IPS DF 6.9 (cell line): ENCODE measurements around the gene SLC29A1.

ENCODE experiments used
- DNase-seq: peaks from one replicate; pipeline ENCODE4 v3.0.0-alpha.2; 2013; ENCODE audit warnings: low read depth, low spot score
- H3K27ac ChIP-seq: one replicate; pipeline ENCODE4 v1.5.1; 2013; ENCODE audit warnings: low read length, control low read depth
- H3K27me3 ChIP-seq: 2 replicates; pipeline ENCODE4 v1.6.1; 2013; ENCODE audit warnings: mild to moderate bottlenecking, low read length; ENCODE audit not compliant: control insufficient read depth, insufficient read depth
- H3K36me3 ChIP-seq: 2 replicates; pipeline ENCODE4 v1.6.1; 2013; ENCODE audit warnings: low read length; ENCODE audit not compliant: control insufficient read depth, insufficient read depth
- H3K4me1 ChIP-seq: 2 replicates; pipeline ENCODE4 v1.6.1; 2013; ENCODE audit warnings: low read length; ENCODE audit not compliant: control insufficient read depth, insufficient read depth
- H3K4me3 ChIP-seq: 2 replicates; pipeline ENCODE4 v1.5.1; 2013; ENCODE audit warnings: mild to moderate bottlenecking, low read length
- H3K9me3 ChIP-seq: 2 replicates; pipeline ENCODE4 v1.6.1; 2013; ENCODE audit warnings: low read length, inconsistent platforms; ENCODE audit not compliant: control insufficient read depth, insufficient read depth
- WGBS: extraction: QIAGEN DNeasy Blood & Tissue Kit; methylation state at CpG from one replicate; pipeline ENCODE4 v1.1.7; 2013; ENCODE audit warnings: mixed read lengths, missing lambda C conversion rate; ENCODE audit not compliant: insufficient read length, insufficient coverage; 5-methylcytosine and 5-hydroxymethylcytosine counted together

SLC29A1 gene

DNA sequence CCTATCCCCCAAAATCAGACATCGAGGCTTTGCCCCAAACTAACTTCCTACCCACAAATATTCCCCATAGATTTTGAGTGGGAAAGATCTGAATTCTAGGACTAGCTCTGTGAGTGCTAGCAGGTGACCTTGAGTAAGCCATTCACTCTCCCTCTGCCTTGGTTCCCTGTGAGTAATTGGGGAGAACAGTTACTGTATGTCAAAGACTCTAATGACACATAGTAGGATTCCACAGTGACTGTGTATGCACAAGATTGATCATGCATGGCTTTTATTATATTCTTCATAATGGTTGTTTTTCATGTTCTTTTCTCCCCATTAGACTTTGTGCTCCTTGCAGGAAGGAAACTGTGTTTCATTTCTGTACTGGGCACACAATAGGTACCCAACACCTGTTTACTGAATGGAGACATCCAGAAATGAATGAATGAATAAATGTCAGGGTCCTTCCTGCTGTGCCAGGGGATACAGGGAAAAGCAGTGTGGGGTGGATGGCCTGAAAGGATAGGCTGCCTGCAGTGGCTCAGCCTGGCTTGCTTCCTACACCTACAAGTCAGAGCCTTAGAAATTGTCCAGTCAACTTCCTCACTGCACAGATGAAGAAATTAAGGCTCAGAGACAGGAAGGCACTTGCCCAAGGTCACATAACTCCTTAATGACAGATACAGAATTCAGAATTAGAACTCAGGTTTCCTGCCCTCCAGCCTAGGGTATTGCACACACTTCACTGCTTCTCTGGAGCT, 46.0 kb downstream of the SLC29A1 start:
- no peaks in the 10 kb centered on the region for H3K9me3 ChIP-seq
- peaks cover 7% of the 10 kb centered on the region; the same call in 1 of the 2 replicates for H3K4me1 ChIP-seq
- H3K4me3 ChIP-seq = no peak overlapping the region
- H3K27me3 ChIP-seq = no peaks in the 10 kb centered on the region; the same call in 1 of the 2 replicates
- no peak for DNase-seq
- WGBS = no CpG with 5 or more reads among the region's 1 CpG
- H3K36me3 ChIP-seq = no peaks in the 10 kb centered on the region
- H3K27ac ChIP-seq = no peak overlapping the region

GRCh38 chr6:44269921-44270525, 46.6 kb downstream of the SLC29A1 start, which contains the start of gene TMEM151B:
Gene TMEM151B (plus strand): TSS chr6:44270450. CDS start chr6:44270743, 293 bp downstream.
- Histone ChIP-seq H3K4me1 (peaks cover 7% of the 10 kb centered on the region; the same call in 1 of the 2 replicates), H3K27ac (no peak within 1 kb of the TSS), H3K9me3 (no peaks in the 10 kb centered on the region), H3K27me3 (no peaks in the 10 kb centered on the region; the same call in 1 of the 2 replicates), H3K36me3 (no peaks in the 10 kb centered on the region; the same call in 1 of the 2 replicates), H3K4me3 (peak within 1 kb of the TSS; percentile 48; the same call in 1 of the 2 replicates)
- no peak for DNase-seq
- no CpG with 5 or more reads among the region's 29 CpGs for WGBS

DNA sequence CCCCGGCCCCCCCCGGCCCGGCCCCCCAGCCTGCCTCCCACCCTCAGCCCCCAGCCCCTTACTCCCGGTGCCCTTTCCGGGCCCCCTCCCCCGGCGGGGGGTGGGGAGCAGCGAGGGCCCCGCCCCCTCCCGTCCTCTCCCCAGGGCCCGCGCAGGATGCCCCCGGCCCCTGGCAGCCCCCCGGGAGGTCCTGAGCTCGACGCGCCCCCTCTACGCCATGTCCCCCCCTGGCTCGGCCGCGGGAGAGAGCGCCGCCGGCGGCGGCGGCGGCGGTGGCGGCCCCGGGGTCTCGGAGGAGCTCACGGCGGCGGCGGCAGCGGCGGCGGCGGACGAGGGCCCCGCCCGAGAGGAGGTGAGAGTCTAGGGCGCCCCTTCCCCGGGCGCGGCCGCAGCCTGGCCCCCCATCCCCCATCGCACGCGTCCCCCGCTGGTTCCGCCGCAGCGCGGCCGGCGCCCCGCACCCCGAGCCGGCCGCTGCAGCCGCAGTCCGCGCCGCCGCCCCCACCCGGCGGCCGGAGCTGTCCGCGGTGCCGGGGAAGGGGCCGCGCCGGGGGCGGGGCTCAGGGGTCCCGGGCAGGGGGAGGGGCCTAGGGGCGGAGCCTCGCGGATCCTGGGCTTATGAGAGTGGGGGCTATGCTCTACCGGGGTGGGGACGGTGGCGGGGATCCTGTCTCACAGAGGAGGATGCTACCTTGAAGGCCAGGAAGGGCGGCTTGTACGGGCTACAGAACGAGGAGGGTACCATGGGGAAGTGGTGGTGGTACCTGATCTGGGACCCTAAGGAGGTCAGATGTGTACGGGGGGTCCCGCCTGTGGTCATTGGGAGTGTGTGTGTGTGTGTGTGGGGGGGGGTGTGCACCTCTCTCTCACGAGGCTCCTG, 47.4 kb downstream of the SLC29A1 start:
- peaks cover 3% of the 10 kb centered on the region; the same call in 1 of the 2 replicates for H3K36me3 ChIP-seq
- no peaks in the 10 kb centered on the region for H3K9me3 ChIP-seq
- no peak overlapping the region for H3K27ac ChIP-seq
- WGBS = no CpG with 5 or more reads among the region's 90 CpGs
- H3K27me3 ChIP-seq = no peaks in the 10 kb centered on the region; the same call in 1 of the 2 replicates
- H3K4me1 ChIP-seq = peaks cover 12% of the 10 kb centered on the region
- peak overlapping the region; percentile 48; the same call in 1 of the 2 replicates for H3K4me3 ChIP-seq
- DNase-seq = no peak

DNA sequence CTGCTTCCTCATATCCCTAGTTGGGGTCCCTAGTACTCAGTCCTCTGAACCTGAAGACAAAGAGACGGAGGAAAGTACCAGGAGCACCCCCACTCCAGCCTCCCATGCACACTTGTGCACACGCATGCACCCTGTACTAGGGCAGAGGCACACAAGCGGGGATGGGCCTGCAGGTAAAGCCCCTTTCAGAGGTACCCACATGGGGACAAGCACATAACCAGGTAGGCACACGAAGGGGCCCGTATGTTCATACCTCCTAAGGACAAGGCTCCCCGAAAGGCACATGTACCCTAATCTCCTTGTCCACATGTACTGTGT, 48.0 kb downstream of the SLC29A1 start:
- Histone ChIP-seq H3K27ac (no peak overlapping the region), H3K4me1 (peaks cover 15% of the 10 kb centered on the region), H3K27me3 (no peaks in the 10 kb centered on the region; the same call in 1 of the 2 replicates), H3K36me3 (peaks cover 3% of the 10 kb centered on the region; the same call in 1 of the 2 replicates), H3K9me3 (no peaks in the 10 kb centered on the region), H3K4me3 (no peak overlapping the region; the same call in 1 of the 2 replicates)
- no peak for DNase-seq
- no CpG with 5 or more reads among the region's 6 CpGs for WGBS

DNA sequence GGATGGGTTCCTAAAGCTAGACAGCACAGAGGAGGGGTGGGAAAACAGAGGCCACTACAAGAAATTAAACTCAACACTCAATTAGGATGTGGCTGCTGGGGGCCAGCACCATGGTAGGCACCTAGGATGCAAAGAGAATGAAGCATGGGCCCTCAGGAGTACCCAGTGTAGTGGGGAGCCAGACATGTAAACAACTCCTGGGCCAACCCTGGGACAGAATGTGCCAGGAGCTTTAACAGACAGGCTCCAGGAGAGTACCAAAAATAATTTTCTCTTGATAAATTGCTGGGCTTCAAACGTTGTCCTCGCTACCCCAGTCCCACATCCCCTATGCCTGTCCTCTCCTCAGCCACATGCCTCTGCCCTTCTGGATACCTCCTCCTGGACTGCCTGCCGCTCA, 48.5 kb downstream of the SLC29A1 start:
- no peak overlapping the region for H3K4me3 ChIP-seq
- H3K27ac ChIP-seq = no peak overlapping the region
- WGBS = no CpG with 5 or more reads among the region's 3 CpGs
- no peaks in the 10 kb centered on the region for H3K9me3 ChIP-seq
- no peak for DNase-seq
- H3K27me3 ChIP-seq = no peaks in the 10 kb centered on the region; the same call in 1 of the 2 replicates
- H3K4me1 ChIP-seq = peaks cover 16% of the 10 kb centered on the region
- peaks cover 3% of the 10 kb centered on the region; the same call in 1 of the 2 replicates for H3K36me3 ChIP-seq

DNA sequence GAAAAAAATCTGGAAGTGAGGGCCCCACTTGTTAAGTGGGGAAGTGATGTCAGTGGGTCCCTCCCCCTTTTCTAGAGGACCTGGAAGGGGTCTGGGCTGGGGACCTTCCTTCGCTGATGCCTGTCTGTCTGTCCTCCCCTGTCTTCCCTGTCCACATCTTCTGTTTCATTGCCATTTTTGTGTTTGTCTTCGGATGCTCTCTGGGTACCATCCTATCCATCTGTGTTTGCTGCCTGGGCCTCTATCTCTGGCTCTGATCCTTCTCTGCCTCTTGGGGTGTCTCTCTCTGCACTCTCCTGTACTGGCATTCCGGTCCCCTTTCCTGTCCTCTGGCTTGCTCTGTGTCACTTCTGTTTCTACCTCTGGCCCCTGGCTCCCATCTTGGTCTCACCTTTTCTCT, 49.1 kb downstream of the SLC29A1 start:
- no peaks in the 10 kb centered on the region for H3K9me3 ChIP-seq
- no peak overlapping the region for H3K4me3 ChIP-seq
- peaks cover 3% of the 10 kb centered on the region; the same call in 1 of the 2 replicates for H3K36me3 ChIP-seq
- no peak overlapping the region for H3K27ac ChIP-seq
- no peak for DNase-seq
- peaks cover 16% of the 10 kb centered on the region for H3K4me1 ChIP-seq
- no CpG with 5 or more reads among the region's 3 CpGs for WGBS
- H3K27me3 ChIP-seq = peaks cover 1% of the 10 kb centered on the region; the same call in 1 of the 2 replicates

DNA sequence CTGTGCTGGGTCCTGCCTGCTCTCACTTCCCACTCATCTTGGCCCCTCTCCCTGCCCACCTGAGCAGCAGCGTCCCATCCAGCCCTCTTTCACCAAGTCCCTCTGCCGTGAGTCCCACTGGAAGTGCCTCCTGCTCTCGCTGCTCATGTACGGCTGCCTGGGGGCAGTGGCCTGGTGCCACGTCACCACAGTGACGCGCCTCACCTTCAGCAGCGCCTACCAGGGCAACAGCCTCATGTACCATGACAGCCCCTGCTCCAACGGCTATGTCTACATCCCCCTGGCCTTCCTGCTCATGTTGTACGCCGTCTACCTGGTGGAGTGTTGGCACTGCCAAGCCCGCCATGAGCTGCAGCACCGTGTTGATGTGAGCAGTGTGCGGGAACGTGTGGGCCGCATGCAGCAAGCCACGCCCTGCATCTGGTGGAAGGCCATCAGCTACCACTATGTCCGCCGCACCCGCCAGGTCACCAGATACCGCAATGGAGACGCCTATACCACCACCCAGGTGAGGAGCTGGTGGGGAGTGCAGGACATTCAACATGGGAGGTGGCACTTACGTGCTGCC, 49.7 kb downstream of the SLC29A1 start:
- Histone ChIP-seq H3K27ac (no peak overlapping the region), H3K4me1 (peaks cover 16% of the 10 kb centered on the region), H3K27me3 (peaks cover 1% of the 10 kb centered on the region; the same call in 1 of the 2 replicates), H3K36me3 (peaks cover 3% of the 10 kb centered on the region; the same call in 1 of the 2 replicates), H3K9me3 (no peaks in the 10 kb centered on the region), H3K4me3 (no peak overlapping the region)
- WGBS = no CpG with 5 or more reads among the region's 23 CpGs
- no peak for DNase-seq

DNA sequence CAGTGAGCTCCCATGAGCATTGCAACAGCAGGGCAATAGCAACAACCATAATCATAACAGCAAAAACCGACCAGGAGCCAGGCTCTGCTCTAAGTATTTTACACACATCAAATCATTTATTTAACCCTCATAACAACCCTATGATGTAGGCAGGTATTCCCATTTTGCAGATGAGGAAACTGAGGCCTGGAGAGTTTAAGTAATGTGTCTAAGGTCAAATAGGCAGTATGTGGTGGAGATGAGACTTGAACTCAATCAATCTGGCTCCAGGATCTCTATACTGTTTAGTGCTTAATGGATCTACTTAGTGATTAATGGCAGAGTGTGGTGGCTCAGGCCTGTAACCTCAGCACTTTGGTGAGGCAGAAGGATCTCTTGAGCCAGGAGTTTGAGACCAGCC, 50.2 kb downstream of the SLC29A1 start:
- Histone ChIP-seq H3K36me3 (peaks cover 3% of the 10 kb centered on the region; the same call in 1 of the 2 replicates), H3K9me3 (no peaks in the 10 kb centered on the region), H3K4me3 (no peak overlapping the region), H3K27me3 (peaks cover 1% of the 10 kb centered on the region; the same call in 1 of the 2 replicates), H3K27ac (no peak overlapping the region), H3K4me1 (peaks cover 12% of the 10 kb centered on the region)
- WGBS = no CpG with 5 or more reads among the region's 1 CpG
- DNase-seq = no peak

DNA sequence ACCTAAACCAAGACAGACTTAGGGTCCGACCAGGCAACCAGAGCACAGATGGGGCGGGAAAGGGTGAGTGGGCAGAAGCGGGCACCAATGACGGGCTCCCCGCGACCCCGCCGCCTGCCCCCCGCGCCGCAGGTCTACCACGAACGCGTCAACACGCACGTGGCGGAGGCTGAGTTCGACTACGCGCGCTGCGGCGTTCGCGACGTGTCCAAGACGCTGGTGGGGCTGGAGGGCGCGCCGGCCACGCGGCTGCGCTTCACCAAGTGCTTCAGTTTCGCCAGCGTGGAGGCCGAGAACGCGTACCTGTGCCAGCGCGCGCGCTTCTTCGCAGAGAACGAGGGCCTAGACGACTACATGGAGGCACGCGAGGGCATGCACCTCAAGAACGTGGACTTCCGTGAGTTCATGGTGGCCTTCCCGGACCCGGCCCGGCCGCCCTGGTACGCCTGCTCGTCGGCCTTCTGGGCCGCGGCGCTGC, 51.9 kb downstream of the SLC29A1 start:
- no peak for DNase-seq
- no CpG with 5 or more reads among the region's 59 CpGs for WGBS
- Histone ChIP-seq H3K4me1 (peaks cover 11% of the 10 kb centered on the region), H3K27me3 (peaks cover 1% of the 10 kb centered on the region; the same call in 1 of the 2 replicates), H3K27ac (no peak overlapping the region), H3K4me3 (no peak overlapping the region), H3K9me3 (no peaks in the 10 kb centered on the region), H3K36me3 (peaks cover 3% of the 10 kb centered on the region; the same call in 1 of the 2 replicates)
